GM18502 (cell line): ENCODE measurements around the gene SERPINH1.

Experiments
- ATAC-seq: cut with Tn5 transposase; IDR thresholded peaks from one replicate; pipeline ENCODE4 v1.9.1; 2021; ENCODE audit warnings: mild to moderate bottlenecking; ENCODE audit not compliant: unreplicated experiment, poor library complexity

The SERPINH1 gene

GRCh38 chr11:75554258-75555022 lies 7.6 kb upstream of the SERPINH1 start:
- ATAC-seq = no peak

- ATAC-seq = no peak
Observed at GRCh38 chr11:75555079-75555811, 6.8 kb upstream of the SERPINH1 start.

- no peak for ATAC-seq
Observed at GRCh38 chr11:75556275-75556674, 5.8 kb upstream of the SERPINH1 start.

GRCh38 chr11:75557666-75558494 lies 4.2 kb upstream of the SERPINH1 start:
- ATAC-seq = no peak

GRCh38 chr11:75558939-75559843 lies 2.9 kb upstream of the SERPINH1 start:
- no peak for ATAC-seq

- no peak for ATAC-seq
Observed at GRCh38 chr11:75560644-75561043, 1.4 kb upstream of the SERPINH1 start.

- no peak for ATAC-seq
Observed at GRCh38 chr11:75561426-75562047, 516 bp upstream of the SERPINH1 start.

- ATAC-seq = no peak
Observed at GRCh38 chr11:75562836-75563484, 907 bp downstream of the SERPINH1 start.

GRCh38 chr11:75563501-75563977 lies 1.5 kb downstream of the SERPINH1 start:
- no peak for ATAC-seq

GRCh38 chr11:75563978-75564552 lies 2.0 kb downstream of the SERPINH1 start:
- no peak for ATAC-seq

GRCh38 chr11:75565221-75565814 lies 3.3 kb downstream of the SERPINH1 start:
- no peak for ATAC-seq

GRCh38 chr11:75565916-75566762 lies 4.1 kb downstream of the SERPINH1 start:
- no peak for ATAC-seq

- ATAC-seq = no peak
Observed at GRCh38 chr11:75566763-75567279, 4.8 kb downstream of the SERPINH1 start.

GRCh38 chr11:75567971-75568370 lies 5.9 kb downstream of the SERPINH1 start:
- ATAC-seq = no peak

- ATAC-seq = no peak
Observed at GRCh38 chr11:75568616-75569219, 6.7 kb downstream of the SERPINH1 start.

- no peak for ATAC-seq
Observed at GRCh38 chr11:75570559-75571139, 8.6 kb downstream of the SERPINH1 start.
